DND-41 (cell line): Measurements from ENCODE around the gene BMP7.

Experiments
- CTCF ChIP-seq: IDR thresholded peaks from 2 replicates; pipeline ENCODE4 v1.5.1; 2012; ENCODE audit warnings: borderline replicate concordance, low read length, moderate library complexity, mild to moderate bottlenecking; ENCODE audit not compliant: poor library complexity, severe bottlenecking; ENCODE audit errors: extremely low read depth
- EZH2 ChIP-seq: IDR thresholded peaks from 3 replicates; pipeline ENCODE4 v1.6.1; 2012; ENCODE audit warnings: borderline replicate concordance, low read depth, mild to moderate bottlenecking, moderate library complexity, low read length, inconsistent platforms; ENCODE audit not compliant: severe bottlenecking

GRCh38 chr20:57280221-57280620 lies 13.8 kb upstream of the BMP7 start:
- no peak for TF ChIP-seq CTCF
- no peak for TF ChIP-seq EZH2
